Measurements from ENCODE around the gene TRIM32.

The TRIM32 gene

DNA sequence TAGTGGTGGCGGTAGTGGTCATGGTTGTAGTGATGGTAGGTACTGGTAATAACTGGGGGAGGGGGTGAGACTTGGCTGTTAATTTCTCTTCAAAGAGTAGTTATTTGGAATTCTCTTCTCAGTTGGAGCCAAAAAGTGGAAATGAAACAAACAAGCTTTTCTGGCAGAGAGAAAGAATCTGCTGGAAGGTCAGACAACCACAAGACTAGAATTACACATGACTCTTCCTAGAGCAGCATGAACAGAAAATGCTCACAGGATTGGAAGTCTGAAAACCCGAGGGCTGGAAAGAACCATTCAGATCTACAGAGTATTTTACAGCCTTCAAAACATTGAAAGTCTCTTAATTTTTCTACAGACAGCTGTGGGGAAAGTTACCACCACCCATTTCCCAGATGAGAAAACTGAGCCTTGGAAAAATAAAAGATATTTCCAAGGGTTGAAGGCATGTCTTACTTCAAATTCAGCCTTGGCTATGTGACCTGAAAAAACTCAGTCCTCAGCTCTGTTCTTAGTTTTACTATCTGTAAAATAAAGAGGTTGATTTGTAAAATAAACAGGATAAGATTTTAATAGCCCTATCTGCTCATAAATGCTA is 42.9 kb upstream of the TRIM32 start:
- Histone ChIP-seq H3K36me3 (ENCODE audit: insufficient read depth) (no peaks in the 10 kb centered on the region), H3K4me3 (IDR thresholded peaks at IDR 0.05; ENCODE audit: insufficient read depth, low read depth, low read length) (no peak overlapping the region), H4K20me1 (ENCODE audit: insufficient read depth) (no peaks in the 10 kb centered on the region), H2AFZ (ENCODE audit: low read depth) (no peak overlapping the region), H3K27me3 (ENCODE audit: insufficient read depth, low read depth) (no peaks in the 10 kb centered on the region), H3K27ac (no peak overlapping the region), H3K4me2 (no peak overlapping the region), H3K79me2 (ENCODE audit: insufficient read depth, low read depth) (no peaks in the 10 kb centered on the region), H3K9ac (no peak overlapping the region), H3K4me1 (ENCODE audit: low read depth, poor library complexity, severe bottlenecking) (no peaks in the 10 kb centered on the region)
- TF ChIP-seq, protein P1, sequence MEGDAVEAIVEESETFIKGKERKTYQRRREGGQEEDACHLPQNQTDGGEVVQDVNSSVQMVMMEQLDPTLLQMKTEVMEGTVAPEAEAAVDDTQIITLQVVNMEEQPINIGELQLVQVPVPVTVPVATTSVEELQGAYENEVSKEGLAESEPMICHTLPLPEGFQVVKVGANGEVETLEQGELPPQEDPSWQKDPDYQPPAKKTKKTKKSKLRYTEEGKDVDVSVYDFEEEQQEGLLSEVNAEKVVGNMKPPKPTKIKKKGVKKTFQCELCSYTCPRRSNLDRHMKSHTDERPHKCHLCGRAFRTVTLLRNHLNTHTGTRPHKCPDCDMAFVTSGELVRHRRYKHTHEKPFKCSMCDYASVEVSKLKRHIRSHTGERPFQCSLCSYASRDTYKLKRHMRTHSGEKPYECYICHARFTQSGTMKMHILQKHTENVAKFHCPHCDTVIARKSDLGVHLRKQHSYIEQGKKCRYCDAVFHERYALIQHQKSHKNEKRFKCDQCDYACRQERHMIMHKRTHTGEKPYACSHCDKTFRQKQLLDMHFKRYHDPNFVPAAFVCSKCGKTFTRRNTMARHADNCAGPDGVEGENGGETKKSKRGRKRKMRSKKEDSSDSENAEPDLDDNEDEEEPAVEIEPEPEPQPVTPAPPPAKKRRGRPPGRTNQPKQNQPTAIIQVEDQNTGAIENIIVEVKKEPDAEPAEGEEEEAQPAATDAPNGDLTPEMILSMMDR (conservative IDR thresholded peaks at IDR 0.05; ENCODE audit: low read depth, low read length) = no peak

DNA sequence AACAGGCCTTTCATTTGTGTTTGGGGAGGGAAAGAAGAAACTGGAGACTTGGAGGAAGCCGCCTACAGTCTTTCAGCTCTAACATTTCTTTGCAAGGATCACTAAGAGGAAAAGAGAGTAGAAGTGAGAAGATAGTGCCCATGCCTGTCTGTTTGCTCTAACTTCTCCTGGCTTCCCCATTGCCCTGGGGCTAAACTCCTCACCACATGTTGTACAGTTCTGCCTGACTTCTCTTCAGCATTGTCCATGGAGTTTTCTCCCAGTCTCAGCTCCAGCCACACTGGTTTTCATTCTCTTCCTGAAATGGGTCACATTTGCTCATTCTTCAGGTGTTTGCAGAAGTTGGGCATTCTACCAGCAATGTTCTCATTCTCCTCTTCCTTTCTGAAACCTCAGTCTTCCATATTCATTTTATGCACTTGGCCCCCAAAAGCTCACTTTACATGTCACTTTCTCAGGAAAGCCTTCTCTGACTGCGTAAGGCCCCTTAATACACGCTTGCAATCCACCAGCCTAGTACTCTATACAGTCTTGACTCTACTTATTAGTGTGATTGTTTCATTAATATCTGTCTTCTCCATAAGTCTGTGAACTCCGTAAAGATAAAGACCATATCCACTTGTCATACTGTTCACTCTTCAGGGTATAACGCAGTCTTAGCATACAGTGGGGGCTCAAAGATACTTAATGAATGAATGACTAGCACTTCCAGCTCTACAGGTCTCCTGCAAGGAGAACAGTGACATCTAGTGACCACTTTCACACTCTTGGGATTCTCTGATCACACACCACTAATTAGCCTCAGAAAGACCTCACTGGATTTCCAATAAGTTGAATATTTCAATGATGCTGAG is 40.2 kb upstream of the TRIM32 start:
- Histone ChIP-seq H3K27ac (no peak overlapping the region), H3K36me3 (ENCODE audit: insufficient read depth) (no peaks in the 10 kb centered on the region), H3K4me1 (ENCODE audit: low read depth, poor library complexity, severe bottlenecking) (no peaks in the 10 kb centered on the region), H4K20me1 (ENCODE audit: insufficient read depth) (no peaks in the 10 kb centered on the region), H3K4me3 (IDR thresholded peaks at IDR 0.05; ENCODE audit: insufficient read depth, low read depth, low read length) (no peak overlapping the region), H3K4me2 (no peak overlapping the region), H3K79me2 (ENCODE audit: insufficient read depth, low read depth) (no peaks in the 10 kb centered on the region), H2AFZ (ENCODE audit: low read depth) (no peak overlapping the region), H3K9ac (no peak overlapping the region), H3K27me3 (ENCODE audit: insufficient read depth, low read depth) (no peaks in the 10 kb centered on the region)
- TF ChIP-seq, protein P1 (conservative IDR thresholded peaks at IDR 0.05; ENCODE audit: low read depth, low read length) = peak; percentile 57

DNA sequence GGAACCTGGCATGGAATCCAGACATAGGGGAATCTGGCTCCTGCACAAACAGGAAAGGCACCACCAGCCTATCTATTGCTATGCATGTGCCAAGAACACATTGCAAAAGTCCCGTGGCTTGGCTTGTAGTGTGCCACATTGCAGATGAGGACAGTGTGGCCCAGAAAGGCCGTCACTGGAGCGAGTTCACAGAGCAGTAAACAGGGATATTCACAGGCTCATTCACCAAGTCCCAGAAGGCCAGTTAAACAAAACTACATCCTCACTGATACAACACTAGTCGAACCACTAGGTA is 39.6 kb upstream of the TRIM32 start:
- Histone ChIP-seq H3K9ac (no peak overlapping the region), H4K20me1 (ENCODE audit: insufficient read depth) (no peaks in the 10 kb centered on the region), H3K27me3 (ENCODE audit: insufficient read depth, low read depth) (no peaks in the 10 kb centered on the region), H3K27ac (no peak overlapping the region), H3K4me3 (IDR thresholded peaks at IDR 0.05; ENCODE audit: insufficient read depth, low read depth, low read length) (no peak overlapping the region), H3K4me1 (ENCODE audit: low read depth, poor library complexity, severe bottlenecking) (no peaks in the 10 kb centered on the region), H3K79me2 (ENCODE audit: insufficient read depth, low read depth) (no peaks in the 10 kb centered on the region), H3K36me3 (ENCODE audit: insufficient read depth) (no peaks in the 10 kb centered on the region), H3K4me2 (no peak overlapping the region), H2AFZ (ENCODE audit: low read depth) (no peak overlapping the region)
- TF ChIP-seq, protein P1 (conservative IDR thresholded peaks at IDR 0.05; ENCODE audit: low read depth, low read length) = peak; percentile 5; the same call in 1 of the 2 replicates

DNA sequence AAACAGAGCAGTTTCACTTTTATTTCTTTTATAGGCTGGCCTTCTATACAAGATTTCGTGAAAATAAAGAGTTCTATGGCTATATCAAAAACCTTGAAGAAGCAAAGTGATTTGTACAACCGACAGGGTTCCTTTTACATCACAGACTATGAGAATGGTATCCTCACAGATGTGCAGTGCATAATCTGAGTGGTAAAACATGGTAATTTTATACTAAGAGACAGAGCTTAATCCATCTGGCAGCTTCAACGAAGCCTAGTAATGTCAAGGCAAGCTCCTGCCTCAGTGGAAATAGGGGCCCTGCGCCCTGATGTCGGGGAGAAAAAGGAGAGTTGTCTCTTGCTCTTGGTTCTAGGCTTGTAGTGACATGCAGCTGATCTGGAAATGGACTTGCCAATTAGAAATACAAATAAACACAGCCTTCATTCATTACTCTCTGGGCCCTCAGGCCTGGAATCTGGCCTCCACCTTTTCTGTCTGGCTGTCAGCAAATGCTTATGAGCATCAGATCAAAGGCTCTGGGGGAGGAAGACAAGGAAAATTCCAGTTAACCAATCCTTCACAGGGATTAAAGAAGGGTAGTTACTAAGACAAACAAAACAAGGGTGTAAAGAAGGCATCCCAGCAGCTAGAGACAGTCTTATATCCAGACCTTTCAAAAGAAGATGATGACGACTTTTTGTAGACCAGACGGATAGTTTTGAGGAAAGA is 33.6 kb upstream of the TRIM32 start:
- Histone ChIP-seq H3K9ac (no peak overlapping the region), H3K79me2 (ENCODE audit: insufficient read depth, low read depth) (no peaks in the 10 kb centered on the region), H3K4me1 (ENCODE audit: low read depth, poor library complexity, severe bottlenecking) (no peaks in the 10 kb centered on the region), H3K4me3 (IDR thresholded peaks at IDR 0.05; ENCODE audit: insufficient read depth, low read depth, low read length) (no peak overlapping the region), H4K20me1 (ENCODE audit: insufficient read depth) (no peaks in the 10 kb centered on the region), H3K4me2 (no peak overlapping the region), H3K27ac (no peak overlapping the region), H2AFZ (ENCODE audit: low read depth) (no peak overlapping the region), H3K36me3 (ENCODE audit: insufficient read depth) (no peaks in the 10 kb centered on the region), H3K27me3 (ENCODE audit: insufficient read depth, low read depth) (no peaks in the 10 kb centered on the region)
- TF ChIP-seq, protein P1 (conservative IDR thresholded peaks at IDR 0.05; ENCODE audit: low read depth, low read length) = no peak

Measured in KMS-11 (cell line).